ENCODE data around the gene KRTDAP.

The KRTDAP gene

GRCh38 chr19:35437406-35437951, 52.8 kb downstream of the KRTDAP start:
- DNase-seq (ENCODE audit: low read depth), result no peak
- TF ChIP-seq CTCF (IDR thresholded peaks at IDR 0.05; ENCODE audit: control insufficient read depth, insufficient read depth, low read depth, low read length, missing control alignments), result no peak
- H3K4me3 ChIP-seq (ENCODE audit: control insufficient read depth, low read depth, low read length), result no peak overlapping the region

Data from AG09309 (cell line).